ENCODE measurements around the gene CNGB1.
"Not testable (repeated sequence)": the region's sequence is repeated elsewhere in the genome, so short reads cannot be mapped to it uniquely, and the experiment has no call there.

Gene CNGB1

DNA sequence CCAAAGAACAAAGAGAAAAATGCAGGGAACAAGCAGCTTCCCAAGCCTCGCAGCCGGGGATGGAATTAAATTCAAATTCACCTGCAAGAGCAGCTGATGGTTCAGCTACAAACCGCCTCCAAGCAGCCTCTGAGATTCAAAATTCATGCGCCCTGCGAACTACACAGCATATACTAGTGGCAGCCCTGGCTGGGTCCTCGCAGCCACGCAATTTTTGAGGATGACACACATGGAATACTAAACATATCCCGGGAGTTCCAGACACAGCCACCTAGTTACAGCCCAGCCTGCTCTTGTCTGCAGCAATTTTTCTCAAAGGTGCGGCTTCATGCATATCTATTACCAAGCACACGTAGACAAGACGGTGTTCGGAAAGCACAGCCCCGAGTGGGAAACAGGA is 132.8 kb downstream of the CNGB1 start:
- Histone ChIP-seq H3K27me3 (replicated peaks in 2 of 5; ENCODE audit: control insufficient read depth in 4 of 5, insufficient read depth in 5 of 5, low read length in 4 of 5) (peaks cover 0 to 3% (median 0%) of the 10 kb centered on the region in 5 experiments), H3K36me3 (ENCODE audit: control insufficient read depth in 4 of 4, insufficient read depth in 4 of 4, low read length in 3 of 4) (no peaks in the 10 kb centered on the region), H3K4me1 (ENCODE audit: control extremely low read depth in 1 of 4, control insufficient read depth in 4 of 4, insufficient read depth in 4 of 4, low read length in 3 of 4) (no peaks in the 10 kb centered on the region), H3K27ac (ENCODE audit: insufficient read depth in 1 of 2, low read depth in 1 of 2, low read length in 2 of 2, poor library complexity in 1 of 2, severe bottlenecking in 2 of 2) (no peak overlapping the region), H3K4me3 (ENCODE audit: control insufficient read depth in 1 of 7, extremely low read depth in 1 of 7, insufficient read depth in 4 of 7, low read depth in 2 of 7, low read length in 6 of 7) (no peak overlapping the region), H3K9me3 (ENCODE audit: control extremely low read depth in 1 of 5, control insufficient read depth in 4 of 5, insufficient read depth in 2 of 5, low read depth in 1 of 5, low read length in 4 of 5) (no peaks in the 10 kb centered on the region)
- CTCF ChIA-PET: interaction anchor here (1.0 to 1.2 kb wide), 3 partner anchors 13 to 31 kb away, joined by 3 to 4 read pairs (median 3); no protein-coding TSS in a partner anchor
- DNase-seq: no peak
- 92% methylated on average over 13 of the region's 13 CpGs for WGBS (ENCODE audit: insufficient coverage)
- POLR2A ChIA-PET: no interaction called here

DNA sequence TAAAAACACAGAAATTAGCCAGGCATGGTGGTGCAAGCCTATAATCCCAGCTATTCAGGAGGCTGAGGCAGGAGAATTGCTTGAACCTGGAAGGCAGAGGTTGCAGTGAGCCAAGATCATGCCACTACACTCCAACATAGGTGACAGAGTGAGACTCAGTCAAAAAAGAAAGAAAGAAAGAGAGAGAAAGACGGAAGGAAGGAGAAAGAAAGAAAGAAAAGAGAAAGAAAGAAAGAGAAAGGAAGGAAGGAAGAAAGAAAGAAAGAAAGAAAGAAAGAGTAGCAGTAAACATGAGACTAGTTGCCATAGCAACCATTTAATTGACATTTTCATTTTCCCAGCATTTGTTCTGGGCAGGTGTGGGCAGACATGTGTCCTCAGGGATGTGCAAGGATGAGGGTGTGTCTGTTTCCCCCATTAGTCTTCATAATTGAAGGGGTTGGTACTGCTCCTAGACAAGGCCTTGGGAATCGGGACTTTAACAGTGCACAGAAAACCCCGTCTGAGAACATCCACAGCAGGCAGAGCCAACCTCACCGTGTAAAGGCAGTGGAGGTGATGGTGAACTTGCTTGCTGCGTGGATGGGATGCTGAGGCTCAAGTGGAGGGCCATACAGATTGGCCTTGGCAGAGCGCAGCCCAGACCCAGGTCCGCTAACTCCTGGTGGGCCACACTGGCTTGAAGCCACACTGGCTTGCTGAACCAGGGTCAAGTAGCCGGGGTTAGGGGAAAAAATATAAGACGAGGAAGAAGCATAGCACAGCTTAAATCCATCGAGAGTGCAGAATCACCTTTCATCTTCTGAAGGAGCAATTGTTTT is 133.4 kb downstream of the CNGB1 start:
- H3K4me3 ChIP-seq (ENCODE audit: control insufficient read depth in 1 of 7, extremely low read depth in 1 of 7, insufficient read depth in 4 of 7, low read depth in 2 of 7, low read length in 6 of 7): no peak overlapping the region
- ChIA-PET POLR2A (no interaction called here), CTCF (interaction anchor here (1.2 kb wide), 2 partner anchors 21 to 31 kb away, joined by 3 to 4 read pairs; no protein-coding TSS in a partner anchor)
- H3K27ac ChIP-seq (ENCODE audit: insufficient read depth in 1 of 2, low read depth in 1 of 2, low read length in 2 of 2, poor library complexity in 1 of 2, severe bottlenecking in 2 of 2): no peak overlapping the region
- H3K9me3 ChIP-seq (ENCODE audit: control extremely low read depth in 1 of 5, control insufficient read depth in 4 of 5, insufficient read depth in 2 of 5, low read depth in 1 of 5, low read length in 4 of 5): no peaks in the 10 kb centered on the region
- H3K36me3 ChIP-seq (ENCODE audit: control insufficient read depth in 4 of 4, insufficient read depth in 4 of 4, low read length in 3 of 4): no peaks in the 10 kb centered on the region
- no peak for DNase-seq
- H3K4me1 ChIP-seq (ENCODE audit: control extremely low read depth in 1 of 4, control insufficient read depth in 4 of 4, insufficient read depth in 4 of 4, low read length in 3 of 4): no peaks in the 10 kb centered on the region
- H3K27me3 ChIP-seq (replicated peaks in 2 of 5; ENCODE audit: control insufficient read depth in 4 of 5, insufficient read depth in 5 of 5, low read length in 4 of 5): peaks cover 0 to 3% (median 0%) of the 10 kb centered on the region in 5 experiments
- WGBS (ENCODE audit: insufficient coverage): 91% methylated on average over 9 of the region's 10 CpGs

DNA sequence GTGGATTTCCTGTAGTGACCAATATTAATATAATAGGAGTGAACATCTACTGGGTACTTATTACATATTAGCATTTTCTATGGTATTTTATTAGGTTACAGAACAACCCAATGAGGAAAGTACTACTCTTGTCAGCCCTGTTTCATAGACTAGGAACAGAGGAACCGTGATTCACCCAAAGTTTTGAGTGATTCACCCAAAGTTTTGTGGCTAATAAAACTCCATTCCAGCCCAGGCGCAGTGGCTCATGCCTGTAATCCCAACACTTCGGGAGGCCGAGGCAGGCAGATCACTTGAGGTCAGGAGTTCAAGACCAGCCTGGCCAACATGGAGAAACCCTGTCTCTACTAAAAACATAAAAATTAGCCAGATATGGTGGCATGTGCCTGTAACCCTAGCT is 135.5 kb downstream of the CNGB1 start:
- H3K4me1 ChIP-seq (ENCODE audit: control extremely low read depth in 1 of 4, control insufficient read depth in 4 of 4, insufficient read depth in 4 of 4, low read length in 3 of 4); H3K9me3 ChIP-seq (ENCODE audit: control extremely low read depth in 1 of 5, control insufficient read depth in 4 of 5, insufficient read depth in 2 of 5, low read depth in 1 of 5, low read length in 4 of 5); DNase-seq; H3K27ac ChIP-seq (ENCODE audit: insufficient read depth in 1 of 2, low read depth in 1 of 2, low read length in 2 of 2, poor library complexity in 1 of 2, severe bottlenecking in 2 of 2); H3K4me3 ChIP-seq (ENCODE audit: control insufficient read depth in 1 of 7, extremely low read depth in 1 of 7, insufficient read depth in 4 of 7, low read depth in 2 of 7, low read length in 6 of 7); H3K36me3 ChIP-seq (ENCODE audit: control insufficient read depth in 4 of 4, insufficient read depth in 4 of 4, low read length in 3 of 4); POLR2A ChIA-PET; H3K27me3 ChIP-seq (replicated peaks in 2 of 5; ENCODE audit: control insufficient read depth in 4 of 5, insufficient read depth in 5 of 5, low read length in 4 of 5): not testable (repeated sequence)
- 97% methylated on average over 4 of the region's 4 CpGs for whole genome bisulfite sequencing (ENCODE audit: insufficient coverage)
- CTCF ChIA-PET: interaction anchor here (1.0 to 1.3 kb wide), 2 partner anchors 16 to 43 kb away, joined by 3 read pairs; no protein-coding TSS in a partner anchor

DNA sequence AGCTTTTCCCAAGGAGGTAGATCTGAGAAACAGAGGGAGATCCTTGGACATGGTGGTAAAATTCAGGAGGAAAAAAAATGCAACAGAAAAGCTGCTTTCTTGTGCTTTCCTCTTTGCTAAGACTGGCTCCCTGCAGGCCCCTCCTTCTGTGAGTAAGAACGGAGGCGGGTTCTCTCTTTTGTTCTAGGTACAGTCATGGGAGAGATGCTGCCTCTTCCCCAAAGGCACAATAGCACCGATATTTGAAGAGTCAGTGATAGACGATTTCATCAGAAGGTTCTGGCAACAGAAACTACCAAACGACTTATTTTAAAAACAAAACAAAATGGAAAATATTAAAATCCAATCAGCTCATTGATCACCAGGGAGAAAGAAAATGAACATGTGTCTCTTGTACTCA is 136.0 kb downstream of the CNGB1 start:
- CTCF ChIA-PET: interaction anchor here (1.3 kb wide), 1 partner anchor 43 kb away, joined by 3 read pairs; no protein-coding TSS in a partner anchor
- Histone ChIP-seq H3K27ac (ENCODE audit: insufficient read depth in 1 of 2, low read depth in 1 of 2, low read length in 2 of 2, poor library complexity in 1 of 2, severe bottlenecking in 2 of 2) (no peak overlapping the region), H3K4me1 (ENCODE audit: control extremely low read depth in 1 of 4, control insufficient read depth in 4 of 4, insufficient read depth in 4 of 4, low read length in 3 of 4) (no peaks in the 10 kb centered on the region), H3K27me3 (replicated peaks in 2 of 5; ENCODE audit: control insufficient read depth in 4 of 5, insufficient read depth in 5 of 5, low read length in 4 of 5) (peaks cover 0 to 3% (median 0%) of the 10 kb centered on the region in 5 experiments), H3K36me3 (ENCODE audit: control insufficient read depth in 4 of 4, insufficient read depth in 4 of 4, low read length in 3 of 4) (no peaks in the 10 kb centered on the region), H3K4me3 (ENCODE audit: control insufficient read depth in 1 of 7, extremely low read depth in 1 of 7, insufficient read depth in 4 of 7, low read depth in 2 of 7, low read length in 6 of 7) (no peak overlapping the region), H3K9me3 (ENCODE audit: control extremely low read depth in 1 of 5, control insufficient read depth in 4 of 5, insufficient read depth in 2 of 5, low read depth in 1 of 5, low read length in 4 of 5) (no peaks in the 10 kb centered on the region)
- POLR2A ChIA-PET: no interaction called here
- WGBS (ENCODE audit: insufficient coverage): no CpG with 5 or more reads among the region's 5 CpGs
- no peak for DNase-seq
